Stomach (tissue), 9 donors: Measurements from ENCODE around the gene PLAGL2. TPM values are rescaled to one million over a fixed set of nuclear protein-coding genes. Genes with fewer than 3 reads are reported as not detected.

Source experiments
- DNase-seq, 2 donors: peaks; one replicate each; pipeline versions ENCODE4 v3.0.0 to v3.0.0-alpha.2; 2013 to 2019
- H3K27ac ChIP-seq, 5 donors: fragments of 200-600 bp in 4 of 5; sonication (generic) in 4 of 5; one replicate each; pipeline ENCODE4 v1.5.1; 2013 to 2019; ENCODE audit warnings: mild to moderate bottlenecking in 1 of 5, moderate library complexity in 1 of 5
- H3K27me3 ChIP-seq, 3 donors: fragments of 200-600 bp; sonication (generic); one replicate each; pipeline ENCODE4 v1.5.1; 2017 to 2019; ENCODE audit warnings: mixed run types in 1 of 3
- H3K36me3 ChIP-seq, 4 donors: fragments of 200-600 bp; sonication (generic); 1 replicate in 3 of 4; 2 replicates in 1 of 4; pipeline ENCODE4 v1.5.1; 2016 to 2019
- H3K4me1 ChIP-seq, 4 donors: fragments of 200-600 bp; sonication (generic); one replicate each; pipeline ENCODE4 v1.5.1; 2016 to 2019
- H3K4me3 ChIP-seq, 4 donors: fragments of 200-600 bp; sonication (generic) in 3 of 4; one replicate each; pipeline ENCODE4 v1.5.1; 2016 to 2019; ENCODE audit warnings: mild to moderate bottlenecking in 1 of 4
- H3K9me3 ChIP-seq, 4 donors: fragments of 200-600 bp; sonication (generic); one replicate each; pipeline ENCODE4 v1.5.1; 2016 to 2019
- CTCF ChIP-seq, 7 experiments: fragments of 450-650 bp in 4 of 7; fragments of 200-600 bp in 3 of 7; sonication (generic) in 3 of 7; IDR thresholded peaks; one replicate each; pipeline ENCODE4 v1.5.1; 2016 to 2019; ENCODE audit warnings: antibody characterized with exemption in 7 of 7, control low read depth in 2 of 7, mild to moderate bottlenecking in 1 of 7
- EP300 ChIP-seq: sonication (generic); formaldehyde crosslinking; IDR thresholded peaks from one replicate; pipeline ENCODE4 v1.6.1; 2017; ENCODE audit warnings: antibody characterized with exemption
- POLR2A ChIP-seq, 4 donors: fragments of 450-650 bp; IDR thresholded peaks; one replicate each; pipeline ENCODE4 v1.6.1; 2016; ENCODE audit warnings: antibody characterized with exemption in 4 of 4, control low read depth in 2 of 4, mild to moderate bottlenecking in 1 of 4, moderate library complexity in 1 of 4
- POLR2AphosphoS5 ChIP-seq, 3 donors: sonication (generic); formaldehyde crosslinking; IDR thresholded peaks; one replicate each; pipeline ENCODE4 v1.6.1; 2016; ENCODE audit warnings: antibody characterized with exemption in 3 of 3
- WGBS, 5 donors: extraction: QIAGEN DNeasy Blood & Tissue Kit in 3 of 5; methylation state at CpG; one replicate each; pipeline versions ENCODE4 v1.1.5 to v1.1.7; 2013 to 2018; 5-methylcytosine and 5-hydroxymethylcytosine counted together
- intact Hi-C: fragments of 100-400 bp; cut with DNase I; formaldehyde crosslinking; loops from one replicate; pipeline ENCODE4 v1.15.1; 2023; ENCODE audit warnings: low total_unique reads
- polyA plus RNA-seq, 3 donors: library from polyadenylated mRNA; stranded (reverse); fragments of 200-250 nt; gene quantifications; one replicate each; pipeline ENCODE4 v1.2.3, GENCODE V29; 2013
- total RNA-seq, 5 donors: library from RNA; depleted of rRNA; stranded (reverse); fragments of >200 nt; gene quantifications; one replicate each; pipeline versions ENCODE4 v1.1.0 to v1.2.3, GENCODE V29; 2014 to 2016
- donor health status: healthy with polysubstance abuse.
- donor health status: Bipolar disorder and iron deficiency.
- donor health status: healthy.

The PLAGL2 gene
- total and polyA plus RNA-seq, 8 donors = 1.8 to 20.0 (median 4.4) TPM

GRCh38 chr20:32241807-32242206 lies 34.3 kb upstream of the PLAGL2 start:
- no peak for TF ChIP-seq POLR2A (IDR thresholded peaks at IDR 0.05)
- no peak for TF ChIP-seq EP300
- no peak for TF ChIP-seq POLR2AphosphoS5 (IDR thresholded peaks at IDR 0.05)
- no peak for TF ChIP-seq CTCF (IDR thresholded peaks at IDR 0.05)
- WGBS, 5 donors = 86 to 93% (median 89%) methylated on average over 4 of the region's 4 CpGs
- no peaks in the 10 kb centered on the region for H3K27me3 ChIP-seq
- H3K4me3 ChIP-seq = no peak overlapping the region
- H3K4me1 ChIP-seq = peaks cover 0 to 4% (median 0%) of the 10 kb centered on the region in 4 donors
- H3K36me3 ChIP-seq = peaks cover 0 to 7% (median 3%) of the 10 kb centered on the region in 4 donors
- H3K27ac ChIP-seq = no peak overlapping the region
- H3K9me3 ChIP-seq = no peaks in the 10 kb centered on the region
- DNase-seq = no peak
- intact Hi-C loops = no loop called here

GRCh38 chr20:32240205-32240604 lies 32.7 kb upstream of the PLAGL2 start:
- Histone ChIP-seq H3K27ac (no peak overlapping the region), H3K36me3 (peaks cover 0 to 21% (median 16%) of the 10 kb centered on the region in 4 donors), H3K4me1 (peaks cover 0 to 9% (median 8%) of the 10 kb centered on the region in 4 donors), H3K4me3 (no peak overlapping the region), H3K27me3 (no peaks in the 10 kb centered on the region), H3K9me3 (no peaks in the 10 kb centered on the region)
- no peak for DNase-seq
- intact Hi-C loops = no loop called here
- 2 to 18% (median 11%) methylated on average over 1 of the region's 1 CpG for WGBS, 5 donors
- TF ChIP-seq EP300 = no peak
- TF ChIP-seq POLR2AphosphoS5 (IDR thresholded peaks at IDR 0.05) = no peak
- no peak for TF ChIP-seq CTCF (IDR thresholded peaks at IDR 0.05)
- TF ChIP-seq POLR2A (IDR thresholded peaks at IDR 0.05) = no peak

GRCh38 chr20:32238483-32239425 lies 31.2 kb upstream of the PLAGL2 start:
- 85 to 95% (median 89%) methylated on average over 7 to 9 of the region's 9 CpGs for WGBS, 5 donors
- Histone ChIP-seq H3K36me3 (peaks cover under 1 to 35% (median 30%) of the 10 kb centered on the region in 4 donors), H3K4me3 (no peak overlapping the region), H3K27ac (no peak overlapping the region), H3K9me3 (no peaks in the 10 kb centered on the region), H3K4me1 (peaks cover 0 to 15% (median 9%) of the 10 kb centered on the region in 4 donors), H3K27me3 (no peaks in the 10 kb centered on the region)
- DNase-seq = no peak
- TF ChIP-seq POLR2AphosphoS5 (IDR thresholded peaks at IDR 0.05) (no peak), EP300 (no peak), CTCF (IDR thresholded peaks at IDR 0.05) (no peak), POLR2A (IDR thresholded peaks at IDR 0.05) (no peak)
- intact Hi-C loops = no loop called here

DNA sequence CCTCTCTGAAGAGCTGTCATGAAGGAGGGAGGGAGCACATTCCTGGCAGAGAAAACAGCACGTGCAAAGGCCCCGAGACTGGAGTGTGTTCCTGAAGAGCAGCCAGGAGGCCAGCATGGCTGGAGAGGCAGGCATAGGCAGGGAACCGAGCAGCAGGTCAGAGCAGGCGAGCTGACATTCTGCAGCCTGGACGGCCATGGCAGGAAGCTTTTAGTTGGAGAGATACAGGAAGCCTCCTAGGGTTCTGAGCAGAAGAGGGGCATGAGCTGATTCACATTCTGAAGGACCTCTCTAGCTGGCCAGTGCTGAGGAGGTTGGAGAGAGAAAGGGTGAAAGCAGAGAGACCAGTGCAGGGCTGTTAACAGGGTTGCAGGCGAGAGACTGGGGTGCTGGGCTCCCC lies 29.9 kb upstream of the PLAGL2 start:
- H3K4me1 ChIP-seq = peaks cover 0 to 18% (median 9%) of the 10 kb centered on the region in 4 donors
- no peak overlapping the region for H3K4me3 ChIP-seq
- H3K36me3 ChIP-seq = peaks cover 14 to 49% (median 44%) of the 10 kb centered on the region in 4 donors
- H3K27ac ChIP-seq = no peak overlapping the region
- no peaks in the 10 kb centered on the region for H3K27me3 ChIP-seq
- no peak for DNase-seq
- 82 to 95% (median 88%) methylated on average over 6 of the region's 6 CpGs for WGBS, 5 donors
- intact Hi-C loops = no loop called here
- TF ChIP-seq EP300 = no peak
- TF ChIP-seq POLR2A (IDR thresholded peaks at IDR 0.05) = no peak
- TF ChIP-seq POLR2AphosphoS5 (IDR thresholded peaks at IDR 0.05) = no peak
- no peak for TF ChIP-seq CTCF (IDR thresholded peaks at IDR 0.05)
- no peaks in the 10 kb centered on the region for H3K9me3 ChIP-seq
